Renal pelvis (tissue), 4 donors: ENCODE results near the gene EEFSEC. TPM values are rescaled to one million over a fixed set of nuclear protein-coding genes. Genes with fewer than 3 reads are reported as not detected.

Source experiments
- DNase-seq: peaks from one replicate; pipeline ENCODE4 v3.0.0-alpha.2; 2013
- polyA plus RNA-seq, 3 donors: library from polyadenylated mRNA; unstranded; fragments of 120-200 nt; gene quantifications; one replicate each; pipeline ENCODE4 v1.2.1, GENCODE V29; 2013; ENCODE audit not compliant: insufficient read length in 3 of 3

EEFSEC gene
- polyA plus RNA-seq, 3 donors: 24.2 to 30.3 (median 27.7) TPM

DNA sequence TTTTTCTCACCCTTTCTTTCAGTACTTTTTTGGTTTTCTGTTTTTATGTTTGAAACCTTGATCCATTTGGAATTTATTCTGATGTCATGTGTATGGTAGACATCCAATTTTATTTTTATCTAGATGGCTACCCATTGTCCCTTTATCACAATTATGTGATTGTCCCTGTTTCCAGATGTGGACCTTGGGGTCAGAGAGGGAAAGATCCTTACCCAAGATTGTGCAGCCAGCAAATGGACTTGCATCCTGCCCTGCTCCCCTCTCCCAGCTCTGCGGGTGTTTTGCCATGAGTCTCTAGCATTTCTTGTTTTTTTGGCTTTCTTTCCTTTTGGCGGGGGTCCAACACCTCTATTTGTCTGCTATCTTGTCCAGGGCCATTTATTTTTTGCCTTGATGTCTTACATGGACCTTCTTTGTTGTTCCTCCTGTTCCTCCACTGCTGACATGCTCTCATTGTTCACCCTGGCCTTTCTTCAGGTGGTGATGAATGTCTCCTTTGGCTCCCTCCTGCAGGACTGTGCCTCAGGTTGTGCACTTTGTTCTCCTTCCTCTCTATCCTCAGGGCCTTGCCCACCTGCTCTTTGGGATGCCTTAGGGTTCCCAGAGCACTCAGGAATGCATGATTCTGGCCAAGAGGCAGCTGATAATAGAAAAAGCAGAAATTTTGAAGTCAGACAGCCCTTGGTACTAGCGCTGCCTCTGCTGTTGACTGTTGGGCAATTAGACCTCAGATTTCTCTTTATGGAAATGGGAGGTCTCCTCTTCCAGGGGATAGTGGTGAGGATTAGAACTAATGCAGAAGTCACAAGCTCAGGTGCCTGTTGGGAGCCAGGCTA is 84.3 kb downstream of the EEFSEC start:
- DNase-seq: no peak

DNA sequence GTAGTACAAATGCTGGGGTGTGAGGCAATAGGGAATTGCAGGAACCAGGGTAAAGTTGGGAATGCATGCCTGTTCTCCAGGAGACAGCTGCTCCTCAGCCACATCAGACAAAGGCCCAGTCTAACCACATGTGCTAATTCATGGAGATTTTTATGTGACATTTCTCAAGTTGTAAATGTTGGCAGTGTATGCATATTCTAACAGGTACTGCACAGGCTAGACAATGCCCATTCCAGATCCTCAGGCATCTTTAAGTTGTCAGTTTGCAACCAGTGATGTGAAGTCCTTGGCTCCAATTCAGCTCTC is 84.9 kb downstream of the EEFSEC start:
- DNase-seq: no peak

DNA sequence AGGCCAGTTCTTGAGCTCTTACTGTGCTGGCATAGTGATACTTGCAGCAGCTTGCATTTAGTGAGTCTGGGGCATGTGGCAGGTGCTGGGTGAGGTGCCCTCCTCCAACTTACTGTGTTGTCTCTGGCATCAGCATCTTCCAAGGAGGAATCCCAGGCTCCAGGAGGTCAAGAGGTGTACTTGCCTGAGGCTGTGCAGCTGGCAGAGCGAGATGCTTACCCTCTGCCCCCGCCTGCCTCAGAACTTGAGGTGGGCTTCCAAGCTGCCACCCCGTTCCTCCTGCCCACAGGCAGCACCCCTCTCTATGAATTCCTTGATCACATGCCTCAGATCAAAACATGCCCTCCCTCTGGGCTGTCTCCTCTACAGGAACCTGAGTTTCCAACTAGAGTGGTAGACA is 86.0 kb downstream of the EEFSEC start:
- no peak for DNase-seq

DNA sequence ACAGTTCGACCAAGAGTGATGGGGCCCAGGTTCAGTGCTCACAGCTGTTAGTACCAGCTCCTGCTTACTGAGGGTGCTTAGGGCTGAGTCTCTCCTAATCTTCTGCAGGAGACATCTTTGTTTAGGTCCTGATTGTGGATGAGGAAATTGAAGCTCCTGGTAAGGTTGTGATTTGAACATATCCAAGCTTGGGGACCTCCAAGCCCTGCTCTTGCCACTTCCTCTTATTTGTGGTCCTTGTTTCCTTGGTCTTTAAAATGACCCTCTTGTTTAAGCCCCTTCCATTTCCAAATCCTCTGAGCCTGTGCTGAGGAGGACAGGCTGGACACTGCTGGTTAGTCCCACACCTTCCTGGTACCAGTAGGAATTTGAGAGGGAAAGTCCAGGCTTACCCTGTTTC is 87.0 kb downstream of the EEFSEC start:
- DNase-seq: no peak

DNA sequence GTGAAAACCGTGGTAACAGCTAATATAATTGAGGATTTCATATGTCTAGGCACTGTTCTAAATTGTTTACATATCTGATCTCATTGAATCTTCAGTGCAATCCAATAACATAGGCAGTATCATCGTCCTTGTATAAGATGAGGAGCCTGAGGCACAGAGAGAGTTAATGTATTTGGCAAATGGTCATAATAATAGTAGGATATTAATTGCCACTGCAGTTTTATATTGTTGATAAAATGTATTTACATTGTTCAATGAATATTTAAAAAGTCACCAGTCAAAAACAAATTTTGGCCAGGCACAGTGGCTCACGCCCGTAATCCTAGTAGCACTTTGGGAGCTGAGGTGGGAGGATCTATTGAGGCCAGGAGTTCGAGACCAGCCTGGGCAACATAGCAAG is 88.5 kb downstream of the EEFSEC start:
- DNase-seq: no peak

DNA sequence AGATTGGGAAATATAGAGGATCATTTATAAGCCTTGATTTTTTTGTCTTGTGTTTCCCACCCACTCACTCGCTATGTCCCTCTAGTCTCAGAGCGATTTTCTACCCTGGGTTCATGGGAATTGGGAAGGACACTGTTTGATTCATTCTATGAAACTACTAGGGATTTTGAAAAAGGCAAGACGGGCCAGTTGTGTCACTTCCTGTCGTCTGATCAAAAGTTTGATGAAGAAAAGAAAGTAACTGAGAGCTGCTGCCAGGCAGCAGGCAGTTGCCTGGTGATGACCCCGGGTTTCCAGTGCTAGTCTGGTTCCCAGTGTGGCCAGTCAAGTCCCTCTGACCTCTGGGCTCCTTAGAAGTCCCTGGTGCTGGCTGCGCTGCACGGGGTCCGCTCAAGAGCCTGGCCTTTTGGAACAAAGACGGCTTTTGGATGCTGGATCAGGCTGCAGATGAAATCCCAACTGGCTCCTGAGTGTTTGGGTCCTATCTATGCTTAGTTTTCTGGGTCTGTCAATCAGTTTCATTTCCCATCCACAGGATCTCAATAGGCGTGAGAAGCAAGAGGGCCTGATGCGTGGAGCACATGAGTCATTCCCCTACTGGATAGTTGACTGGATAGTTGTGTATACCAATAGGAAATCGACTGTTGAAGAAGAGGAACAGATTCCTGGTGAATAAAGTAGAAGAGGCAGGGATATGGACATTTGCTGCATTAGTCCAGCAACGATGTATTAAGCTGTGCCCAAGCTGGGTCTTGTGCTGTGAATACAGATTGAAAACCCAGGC is 89.7 kb downstream of the EEFSEC start:
- DNase-seq: no peak

DNA sequence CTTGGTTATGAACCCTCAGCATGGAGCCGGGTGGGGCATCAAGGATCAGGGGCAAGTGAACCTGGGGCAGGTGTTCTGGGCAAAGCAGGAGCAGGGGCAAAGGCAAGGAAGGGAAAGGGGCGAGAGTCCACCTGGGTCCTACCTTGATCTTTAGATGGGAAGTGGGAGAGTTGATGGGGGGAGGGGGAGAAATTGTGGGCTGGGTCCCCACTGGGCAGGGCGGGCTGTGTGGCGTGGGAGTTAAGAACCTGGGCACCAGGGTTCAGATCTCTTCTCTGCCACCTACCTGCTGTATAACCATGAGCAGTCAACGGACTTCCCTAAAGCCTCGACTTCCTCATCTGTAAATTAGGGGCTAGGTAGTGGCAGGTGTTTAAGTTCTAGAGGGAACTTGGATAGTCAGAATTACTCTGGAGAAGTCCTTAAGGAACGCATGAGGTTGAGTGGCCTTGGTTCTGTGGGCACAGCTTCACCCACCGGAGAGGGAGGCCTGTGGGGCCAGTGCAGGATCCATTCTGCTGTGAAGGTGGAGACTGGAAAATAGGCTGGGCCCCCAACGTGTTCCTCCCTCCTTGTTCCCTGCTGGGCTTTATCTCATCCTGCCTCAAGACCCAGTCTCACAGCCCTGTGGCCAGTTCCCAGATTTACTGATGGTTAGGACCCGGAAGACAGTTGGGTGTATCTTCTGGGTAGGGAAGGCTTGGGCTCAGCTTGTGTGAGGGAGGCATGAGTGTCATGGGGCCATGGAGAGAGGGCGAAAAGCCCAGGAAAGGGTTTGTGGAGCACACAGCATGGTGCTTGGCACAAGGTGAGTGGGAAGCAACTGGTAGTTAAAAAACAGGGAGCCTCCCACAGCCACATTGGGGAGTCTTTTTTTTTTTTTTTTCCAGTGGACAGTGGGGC is 90.6 kb downstream of the EEFSEC start:
- no peak for DNase-seq

DNA sequence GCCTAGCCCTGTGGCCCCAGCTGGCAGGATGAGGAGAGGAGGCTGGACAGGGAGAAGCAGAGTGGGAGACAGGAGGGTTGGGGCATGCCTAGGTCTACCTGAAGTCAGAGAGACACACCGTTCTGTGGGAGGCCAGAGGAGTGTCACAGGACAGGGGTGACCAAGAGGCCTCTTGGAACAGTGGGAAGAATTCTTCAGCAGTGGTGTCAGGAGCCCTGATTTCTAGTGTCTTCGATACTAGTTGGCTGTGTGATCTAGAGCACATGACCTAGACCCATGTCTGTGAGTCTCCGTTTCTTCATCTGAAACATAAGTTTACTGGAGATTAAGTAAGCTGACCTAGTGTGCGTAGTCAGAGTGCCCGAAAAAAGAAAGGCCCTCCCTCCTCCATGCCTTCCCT is 92.2 kb downstream of the EEFSEC start:
- DNase-seq: no peak

DNA sequence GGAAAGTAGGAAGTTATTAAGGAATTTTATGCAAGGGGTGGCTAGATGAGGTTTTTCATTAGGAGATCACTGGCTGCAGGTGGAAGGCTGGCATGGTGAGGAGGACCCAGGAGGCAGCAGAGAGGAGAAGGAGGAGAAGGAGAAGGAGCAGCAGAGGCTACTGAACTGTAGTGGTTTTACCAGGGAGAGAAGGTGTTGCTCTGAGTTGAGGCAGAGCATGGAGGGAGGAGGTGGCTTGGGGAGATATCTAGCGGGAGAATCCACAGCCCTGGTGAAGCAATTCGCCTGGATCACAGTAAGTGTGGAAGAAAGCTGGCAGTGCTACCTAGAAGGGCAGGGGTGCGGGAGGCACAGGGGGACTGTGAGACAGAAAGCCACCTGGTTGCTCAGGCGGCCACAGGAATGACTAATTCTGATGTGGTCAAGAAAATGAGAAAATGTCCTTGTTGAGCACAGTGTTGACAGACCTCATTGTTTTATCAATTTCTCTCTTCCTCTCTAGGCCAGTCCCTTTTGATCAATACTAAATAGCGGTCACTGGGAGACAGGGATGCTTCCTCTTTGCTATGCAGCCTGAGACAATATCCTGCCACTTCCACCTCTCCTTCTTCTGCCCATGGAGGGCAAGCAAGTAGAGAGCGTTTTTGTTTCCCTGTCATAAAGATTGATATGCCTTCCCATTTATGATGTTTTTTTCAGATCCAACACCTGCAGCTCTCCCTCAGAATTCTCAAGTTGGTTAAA is 94.6 kb downstream of the EEFSEC start:
- no peak for DNase-seq

DNA sequence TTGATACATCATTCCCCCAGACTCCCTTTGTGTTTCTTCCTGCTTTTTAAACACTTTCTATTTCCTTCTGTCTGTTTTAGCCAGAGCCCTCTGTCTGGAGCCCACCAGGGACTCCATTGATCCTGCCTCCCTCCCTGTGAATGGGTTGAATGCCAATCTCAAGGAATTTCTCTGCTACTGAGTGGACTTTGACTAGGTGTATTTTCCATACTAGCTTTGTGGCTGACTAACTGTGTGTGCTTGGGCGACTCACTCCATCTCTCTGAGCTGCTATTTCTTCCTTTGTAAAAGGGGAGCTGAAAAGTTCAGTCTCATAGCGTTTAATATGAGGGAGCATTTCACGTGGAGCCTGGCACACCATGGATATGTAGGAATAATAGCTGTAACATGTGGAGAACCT is 98.8 kb downstream of the EEFSEC start:
- no peak for DNase-seq

DNA sequence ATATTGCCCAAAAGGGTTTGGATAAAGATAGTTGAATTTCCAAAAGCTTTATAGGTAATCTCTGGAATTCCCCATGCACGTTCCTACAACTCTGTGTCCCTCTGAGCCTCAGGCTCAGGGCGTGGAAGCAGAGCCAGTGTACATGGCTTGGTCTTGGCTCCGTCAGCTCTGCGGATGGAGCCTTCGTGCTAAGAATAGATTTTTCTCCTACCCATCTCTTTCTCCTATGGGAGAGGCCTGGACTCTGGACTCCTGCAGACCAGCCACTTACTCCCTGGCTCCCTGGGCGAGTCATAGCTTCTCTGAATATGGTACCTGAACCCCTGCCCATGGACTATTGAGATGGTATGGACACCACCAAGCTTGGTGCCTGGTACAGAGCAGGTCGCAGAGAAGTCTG is 99.9 kb downstream of the EEFSEC start:
- DNase-seq: no peak

DNA sequence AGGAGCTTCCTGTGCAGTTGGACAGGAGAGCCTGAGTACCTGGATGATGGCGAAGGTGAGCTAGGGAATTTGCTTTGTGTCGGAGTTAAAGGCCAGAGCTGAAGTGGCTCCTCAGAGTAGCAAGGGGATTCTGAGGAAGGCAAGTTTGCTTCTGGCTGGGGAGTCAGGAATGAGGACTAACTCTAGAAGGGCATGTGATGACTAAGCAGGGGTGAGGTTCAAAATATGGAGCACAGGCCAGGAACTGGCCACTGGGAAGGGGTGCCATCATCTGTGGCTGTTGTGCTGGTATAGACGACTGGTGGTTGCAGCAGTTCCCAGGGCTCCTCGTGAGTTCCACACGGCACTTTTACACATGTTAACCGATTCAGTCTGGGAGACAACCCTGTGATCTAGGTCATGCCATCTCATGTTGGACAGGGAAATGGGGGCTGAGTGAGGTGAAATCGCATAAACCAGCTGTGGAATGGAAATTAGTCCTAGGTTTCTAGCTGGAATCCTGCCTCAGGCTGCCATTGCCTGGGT is 100.8 kb downstream of the EEFSEC start:
- DNase-seq: no peak

DNA sequence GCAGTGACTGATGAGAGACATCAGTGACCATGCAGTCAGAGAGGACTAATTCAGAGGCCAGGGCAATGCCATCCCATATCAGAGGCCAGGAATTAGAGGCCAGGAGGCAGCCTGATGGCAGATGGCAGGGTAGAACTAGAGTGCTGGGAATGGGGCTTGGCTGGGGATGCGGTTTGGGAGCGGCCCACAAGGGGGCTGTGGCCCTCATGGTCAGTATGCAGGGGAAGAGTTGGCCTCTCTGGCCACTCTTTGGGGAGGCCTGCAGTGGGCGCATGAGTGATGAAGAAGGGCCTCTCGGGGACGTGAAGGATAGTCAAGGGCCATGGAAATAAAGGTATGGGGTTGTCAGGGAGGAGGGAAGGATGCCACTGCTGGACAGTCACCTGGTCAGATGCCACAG is 101.7 kb downstream of the EEFSEC start:
- no peak for DNase-seq

DNA sequence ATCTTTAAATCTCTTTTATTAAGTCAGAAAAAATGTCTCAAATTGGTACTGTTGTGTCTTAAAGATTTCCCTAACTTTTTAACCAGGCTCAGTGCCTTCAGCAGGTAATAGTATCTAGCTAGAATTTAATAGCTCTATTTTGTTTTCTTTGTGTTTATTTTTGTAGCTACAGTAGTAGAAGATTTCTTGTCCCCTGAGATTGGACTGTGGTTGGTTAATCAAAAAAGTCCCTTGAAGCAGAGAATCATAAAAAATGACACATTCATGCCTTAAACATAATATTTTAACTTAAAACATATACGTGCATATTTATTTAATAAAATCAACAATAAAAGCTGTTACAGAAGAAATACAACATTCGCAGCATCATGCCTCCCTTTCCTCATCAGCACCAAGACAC is 102.8 kb downstream of the EEFSEC start:
- DNase-seq: no peak

DNA sequence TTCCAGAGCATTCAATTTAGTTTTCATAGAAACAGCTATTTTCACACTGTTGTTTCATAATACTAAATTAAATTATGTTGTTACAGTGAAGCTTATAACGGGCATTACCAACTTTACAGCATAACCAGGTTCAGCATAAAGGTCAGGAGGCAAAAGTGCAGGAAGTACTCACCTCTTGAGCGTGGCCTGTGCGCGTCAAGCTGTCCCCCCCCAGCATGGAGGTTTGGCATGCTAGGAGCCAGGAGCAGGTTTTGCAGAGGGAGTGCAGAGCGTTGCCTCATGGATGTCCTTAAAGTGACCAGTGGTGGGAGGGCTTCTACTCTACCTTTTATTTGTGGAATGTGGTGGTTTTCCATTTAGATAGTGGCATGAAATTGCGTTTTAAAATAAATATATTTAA is 104.4 kb downstream of the EEFSEC start:
- DNase-seq: no peak

DNA sequence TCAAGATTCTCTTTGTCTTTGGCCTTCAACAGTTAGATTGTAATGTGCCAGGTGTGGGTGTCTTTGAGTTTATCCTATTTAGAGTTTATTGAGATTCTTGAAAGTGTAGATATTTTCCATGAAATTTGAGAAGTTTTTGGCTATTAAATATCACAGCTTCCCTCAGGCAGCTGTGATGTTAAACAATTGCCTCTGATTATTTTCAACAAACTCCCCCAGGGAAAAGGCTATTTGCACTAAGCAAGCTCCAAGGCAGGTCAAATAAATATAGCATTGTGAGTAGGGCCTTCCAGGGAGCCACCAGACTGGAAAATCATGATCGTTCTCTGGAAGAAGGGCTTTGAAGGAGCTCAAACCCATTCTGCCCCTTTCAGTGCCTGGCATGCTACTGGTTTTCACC is 107.0 kb downstream of the EEFSEC start:
- no peak for DNase-seq

DNA sequence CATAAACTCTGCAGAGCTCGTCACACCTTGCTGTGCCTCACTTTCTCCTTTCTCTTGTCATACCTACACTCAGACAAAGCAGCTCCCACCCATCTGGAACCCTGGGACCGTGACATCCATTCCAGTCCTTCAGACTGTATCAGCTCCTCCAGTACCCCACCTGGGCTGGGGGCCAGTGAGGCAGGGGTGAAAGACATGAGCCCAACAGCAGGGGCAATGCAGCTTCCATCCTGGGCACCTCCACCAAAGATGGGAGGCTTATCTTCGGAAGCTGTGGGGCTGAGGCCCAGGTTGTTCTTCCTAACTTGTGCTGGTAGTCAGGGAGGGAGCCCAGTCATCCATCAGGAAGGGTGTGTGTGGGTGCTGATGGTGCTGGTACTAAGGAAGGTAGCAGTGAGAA is 109.2 kb downstream of the EEFSEC start:
- no peak for DNase-seq

DNA sequence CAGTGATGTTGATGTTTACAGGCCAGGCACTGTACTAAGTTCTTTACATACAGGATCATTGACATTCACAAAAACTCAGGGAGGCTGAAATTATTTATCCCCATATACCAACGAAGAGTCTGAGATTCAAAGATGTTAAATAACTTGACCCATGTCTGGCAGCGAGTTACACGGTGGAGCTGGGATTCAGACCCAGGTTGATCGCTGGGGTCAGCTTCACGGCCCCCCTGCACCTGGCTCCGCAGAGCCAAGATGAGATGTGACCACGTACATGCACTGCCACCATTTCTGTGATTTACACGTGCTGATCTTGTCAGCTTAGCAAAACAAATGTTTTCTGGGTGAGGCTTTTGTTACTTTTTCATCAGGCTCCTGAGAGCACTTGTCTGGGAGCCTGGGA is 109.8 kb downstream of the EEFSEC start:
- DNase-seq: no peak

DNA sequence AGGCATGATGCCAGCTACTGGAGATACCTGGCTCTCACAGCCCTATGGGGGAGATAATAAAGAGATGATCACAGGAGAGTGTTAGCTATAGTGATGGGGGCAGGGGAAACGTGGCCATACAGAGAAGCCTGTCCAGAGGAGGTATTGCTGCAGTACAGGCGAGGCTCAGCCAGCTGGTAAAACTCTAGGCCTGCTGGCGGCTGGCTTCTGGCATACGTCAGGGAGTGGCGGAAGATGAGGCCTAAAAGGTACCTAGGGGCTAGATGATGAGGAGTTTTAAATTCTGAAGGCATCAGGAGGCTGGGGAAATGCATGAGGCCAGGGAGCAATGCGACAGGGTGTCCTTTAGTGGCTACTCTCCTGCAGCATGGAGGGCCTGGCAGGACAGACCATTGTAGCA is 110.7 kb downstream of the EEFSEC start:
- DNase-seq: no peak

DNA sequence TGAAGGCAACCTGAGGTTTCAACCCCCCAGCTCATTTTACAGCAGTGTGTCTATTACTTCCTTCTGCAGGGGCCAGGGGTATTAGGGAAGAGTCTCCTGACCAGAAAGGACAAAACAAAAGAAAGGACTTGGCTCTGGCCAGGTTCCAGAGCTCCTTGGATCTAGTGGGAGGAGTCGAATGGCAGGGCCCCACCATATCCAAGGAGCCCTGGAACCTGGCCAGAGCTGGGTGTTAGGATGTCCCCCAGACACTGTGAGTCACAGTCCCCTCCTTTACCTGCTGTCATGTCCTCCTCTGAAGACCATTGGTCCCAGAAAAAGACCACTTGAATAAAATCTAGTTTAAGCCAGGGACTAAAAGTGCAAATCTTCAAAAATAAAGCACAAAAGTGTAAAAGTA is 113.2 kb downstream of the EEFSEC start:
- no peak for DNase-seq

DNA sequence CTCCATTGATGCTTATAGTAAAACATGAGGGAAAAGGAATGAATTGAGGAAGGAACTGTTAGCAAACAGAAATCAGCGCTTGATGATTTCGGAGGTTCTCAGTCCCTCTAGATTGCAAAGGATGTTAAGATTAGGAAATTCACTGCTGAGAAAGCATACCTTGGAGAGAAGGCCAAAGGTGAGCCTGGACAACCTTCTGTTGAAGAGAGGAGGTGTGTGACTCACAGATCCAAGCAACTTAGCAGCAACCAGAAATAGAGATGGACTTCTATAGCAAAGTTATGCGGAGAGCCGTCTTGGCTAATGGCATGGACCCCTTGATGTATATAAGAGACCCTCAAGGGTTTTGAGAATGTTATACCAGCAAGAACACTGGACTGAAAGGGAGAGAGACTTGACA is 114.3 kb downstream of the EEFSEC start:
- DNase-seq: no peak
